ENCODE results near the gene CERT1. TPM values are rescaled to one million over a fixed set of nuclear protein-coding genes. Genes with fewer than 3 reads are reported as not detected.

CERT1 gene
- total and polyA plus RNA-seq, 7 donors, result 14.1 to 40.2 (median 20.3) TPM

DNA sequence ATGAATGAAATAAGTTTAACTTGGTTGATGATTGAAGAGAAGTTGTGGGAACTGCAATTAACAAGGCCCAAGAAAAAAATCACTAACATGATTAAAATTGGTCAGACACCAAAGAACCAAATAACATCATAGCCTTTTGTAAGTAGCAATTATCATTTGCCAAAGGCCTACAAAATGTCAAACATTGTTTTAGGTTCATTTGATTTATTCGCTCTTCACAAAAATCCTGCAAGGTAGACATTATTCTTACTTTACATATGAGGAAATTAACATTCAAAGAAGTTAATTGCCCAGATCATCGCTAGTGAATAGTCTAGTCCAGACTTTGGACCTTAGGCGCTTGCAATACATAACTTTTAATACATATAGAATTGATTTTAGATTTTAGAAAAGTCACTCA lies 2.9 kb upstream of the CERT1 start:
- Histone ChIP-seq H3K27me3 (no peaks in the 10 kb centered on the region), H3K4me3 (no peak overlapping the region), H3K36me3 (no peaks in the 10 kb centered on the region), H3K9me3 (no peaks in the 10 kb centered on the region), H3K4me1 (peaks cover 0 to 37% (median 29%) of the 10 kb centered on the region in 4 donors), H3K27ac (no peak overlapping the region)
- intact Hi-C loops (cut with DNase I), result loop anchor here (5.0 kb wide), 3 partner anchors 53 to 277 kb away; partner anchors contain the start of gene ANKRD31
- DNase-seq, result no peak
- TF ChIP-seq POLR2A (IDR thresholded peaks at IDR 0.05) (no peak), POLR2AphosphoS5 (IDR thresholded peaks at IDR 0.05) (no peak), EP300 (IDR thresholded peaks at IDR 0.05) (no peak)
- TF ChIP-seq, protein P1, sequence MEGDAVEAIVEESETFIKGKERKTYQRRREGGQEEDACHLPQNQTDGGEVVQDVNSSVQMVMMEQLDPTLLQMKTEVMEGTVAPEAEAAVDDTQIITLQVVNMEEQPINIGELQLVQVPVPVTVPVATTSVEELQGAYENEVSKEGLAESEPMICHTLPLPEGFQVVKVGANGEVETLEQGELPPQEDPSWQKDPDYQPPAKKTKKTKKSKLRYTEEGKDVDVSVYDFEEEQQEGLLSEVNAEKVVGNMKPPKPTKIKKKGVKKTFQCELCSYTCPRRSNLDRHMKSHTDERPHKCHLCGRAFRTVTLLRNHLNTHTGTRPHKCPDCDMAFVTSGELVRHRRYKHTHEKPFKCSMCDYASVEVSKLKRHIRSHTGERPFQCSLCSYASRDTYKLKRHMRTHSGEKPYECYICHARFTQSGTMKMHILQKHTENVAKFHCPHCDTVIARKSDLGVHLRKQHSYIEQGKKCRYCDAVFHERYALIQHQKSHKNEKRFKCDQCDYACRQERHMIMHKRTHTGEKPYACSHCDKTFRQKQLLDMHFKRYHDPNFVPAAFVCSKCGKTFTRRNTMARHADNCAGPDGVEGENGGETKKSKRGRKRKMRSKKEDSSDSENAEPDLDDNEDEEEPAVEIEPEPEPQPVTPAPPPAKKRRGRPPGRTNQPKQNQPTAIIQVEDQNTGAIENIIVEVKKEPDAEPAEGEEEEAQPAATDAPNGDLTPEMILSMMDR (IDR thresholded peaks at IDR 0.05), result no peak
- 93 to 97% methylated on average over 3 of the region's 3 CpGs for WGBS, 2 donors

DNA sequence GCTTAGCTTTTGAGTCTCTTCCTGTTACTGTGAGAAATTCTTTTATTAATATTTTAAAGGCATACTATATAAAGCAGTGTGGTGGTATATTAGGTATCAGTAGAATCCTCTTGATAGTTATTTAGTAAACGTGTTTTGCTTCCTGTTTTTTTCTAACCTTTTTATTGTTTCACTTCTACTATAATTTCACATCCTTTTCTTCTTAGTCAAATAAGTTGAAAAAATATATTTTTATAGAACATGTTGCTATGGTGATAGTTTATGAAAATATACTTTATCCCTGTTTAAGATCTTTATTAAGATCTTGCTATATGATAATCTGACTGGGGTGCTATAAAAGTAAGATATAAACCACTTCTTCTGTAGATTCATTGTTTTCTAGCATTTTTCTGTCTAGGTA lies 2.4 kb upstream of the CERT1 start:
- Histone ChIP-seq H3K27ac (no peak overlapping the region), H3K4me1 (peaks cover 0 to 41% (median 34%) of the 10 kb centered on the region in 4 donors), H3K27me3 (no peaks in the 10 kb centered on the region), H3K4me3 (no peak overlapping the region), H3K36me3 (no peaks in the 10 kb centered on the region), H3K9me3 (no peaks in the 10 kb centered on the region)
- intact Hi-C loops (cut with DNase I), result loop anchor here (2.0 to 5.0 kb wide), 4 partner anchors 53 to 277 kb away; partner anchors contain the start of genes ANKRD31 and POC5
- no peak for DNase-seq
- TF ChIP-seq EP300 (IDR thresholded peaks at IDR 0.05) (no peak), POLR2AphosphoS5 (IDR thresholded peaks at IDR 0.05) (no peak), POLR2A (IDR thresholded peaks at IDR 0.05) (no peak)
- TF ChIP-seq, protein P1 (IDR thresholded peaks at IDR 0.05), result no peak
- WGBS, 2 donors, result 44 to 65% methylated on average over 1 of the region's 1 CpG

DNA sequence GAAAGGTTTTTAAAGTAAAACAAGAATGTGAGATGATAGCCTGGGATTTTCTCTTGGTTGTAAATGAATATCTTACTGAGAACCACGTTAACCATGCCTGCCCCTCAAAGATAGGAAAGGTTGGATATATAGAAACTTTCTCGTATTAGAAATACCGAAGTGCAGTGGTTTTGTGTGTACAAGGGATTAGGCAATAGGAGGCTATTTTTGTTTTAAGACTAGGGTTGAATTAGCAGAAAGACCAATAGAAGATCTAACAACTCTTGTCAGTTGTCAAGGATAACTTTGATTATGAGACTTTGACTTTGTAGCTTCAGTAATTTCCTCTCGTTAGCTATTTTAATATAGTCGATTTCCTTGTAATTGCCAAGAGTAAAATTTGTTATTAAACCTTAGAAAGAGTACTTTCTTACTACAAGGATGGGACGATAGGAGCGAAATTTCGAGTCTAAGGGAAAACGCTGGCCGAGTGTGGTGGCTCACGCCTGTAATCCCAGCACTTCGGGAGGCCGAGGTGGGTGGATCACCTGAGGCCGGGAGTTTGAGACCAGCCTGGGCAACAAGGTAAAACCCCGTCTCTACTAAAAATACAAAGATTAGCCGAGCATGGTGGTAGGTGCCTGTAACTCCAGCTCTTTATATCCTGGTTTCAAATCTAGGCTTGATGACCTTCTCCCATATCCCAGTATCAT lies 1.1 kb upstream of the CERT1 start:
- peak overlapping the region; percentile 89 to 95 (median 92) for H3K27ac ChIP-seq
- DNase-seq, result no peak
- no peaks in the 10 kb centered on the region for H3K36me3 ChIP-seq
- H3K4me1 ChIP-seq, result peaks cover 0 to 50% (median 36%) of the 10 kb centered on the region in 4 donors
- no peaks in the 10 kb centered on the region for H3K27me3 ChIP-seq
- intact Hi-C loops (cut with DNase I), result loop anchor here (2.0 to 5.0 kb wide), 4 partner anchors 55 to 275 kb away; partner anchors contain the start of genes ANKRD31 and POC5
- WGBS, 2 donors, result 71 to 79% methylated on average over 16 of the region's 16 CpGs
- TF ChIP-seq EP300 (IDR thresholded peaks at IDR 0.05) (no peak), POLR2AphosphoS5 (IDR thresholded peaks at IDR 0.05) (no peak), POLR2A (IDR thresholded peaks at IDR 0.05) (no peak)
- TF ChIP-seq, protein P1 (IDR thresholded peaks at IDR 0.05), result no peak
- H3K4me3 ChIP-seq, result peak overlapping the region; percentile 59 to 91 (median 86)
- no peaks in the 10 kb centered on the region for H3K9me3 ChIP-seq

DNA sequence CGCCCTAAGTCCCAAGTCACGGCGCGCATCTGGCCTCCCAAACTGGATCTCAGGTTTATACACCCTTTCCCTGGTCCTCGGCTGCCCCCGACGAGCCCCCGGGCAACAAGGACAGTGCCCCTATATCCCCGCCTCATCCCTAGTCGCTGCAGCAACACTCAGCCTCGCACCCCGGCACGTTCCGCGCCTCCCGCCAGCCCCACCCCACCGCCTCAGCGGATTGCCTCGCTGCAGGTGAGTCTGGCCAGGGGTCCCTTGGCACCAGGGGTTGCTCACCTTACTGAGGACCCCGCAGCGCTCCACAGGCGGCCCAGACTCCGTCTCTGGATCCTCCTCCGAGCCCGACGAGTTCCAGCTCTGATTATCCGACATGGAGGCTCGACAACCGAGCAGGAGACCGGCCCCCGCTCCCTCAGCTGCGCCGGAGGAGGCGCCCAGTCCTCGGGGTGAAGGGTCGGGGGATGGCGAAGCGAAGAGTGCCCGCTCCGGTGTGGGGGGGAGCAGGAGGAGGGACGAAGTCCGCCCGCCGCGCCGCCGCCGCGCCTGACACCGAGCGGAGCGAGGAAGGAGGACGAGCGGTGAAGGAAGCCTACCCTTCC lies 494 bp downstream of the CERT1 start:
- no peaks in the 10 kb centered on the region for H3K9me3 ChIP-seq
- no peaks in the 10 kb centered on the region for H3K27me3 ChIP-seq
- H3K4me1 ChIP-seq, result peaks cover 0 to 50% (median 37%) of the 10 kb centered on the region in 4 donors
- H3K27ac ChIP-seq, result peak overlapping the region; percentile 89 to 95 (median 92)
- intact Hi-C loops (cut with DNase I), result loop anchor here (2.0 to 5.0 kb wide), 4 partner anchors 56 to 274 kb away; partner anchors contain the start of genes ANKRD31 and HMGCR
- TF ChIP-seq, protein P1 (IDR thresholded peaks at IDR 0.05), result no peak
- TF ChIP-seq POLR2A (IDR thresholded peaks at IDR 0.05) (no peak), EP300 (IDR thresholded peaks at IDR 0.05) (no peak), POLR2AphosphoS5 (IDR thresholded peaks at IDR 0.05) (no peak)
- H3K4me3 ChIP-seq, result peak overlapping the region; percentile 82 to 91 (median 90)
- DNase-seq, result peak; percentile 71
- H3K36me3 ChIP-seq, result no peaks in the 10 kb centered on the region
- WGBS, 2 donors, result 1% methylated on average over 54 of the region's 54 CpGs
